NCI-H1930 (cell line): Measurements from ENCODE around the gene APOC3.

Experiments
- DNase-seq, 2 experiments: peaks; one replicate each; lab custom pipeline; 2025; lab: John Stamatoyannopoulos, UW

Gene APOC3

DNA sequence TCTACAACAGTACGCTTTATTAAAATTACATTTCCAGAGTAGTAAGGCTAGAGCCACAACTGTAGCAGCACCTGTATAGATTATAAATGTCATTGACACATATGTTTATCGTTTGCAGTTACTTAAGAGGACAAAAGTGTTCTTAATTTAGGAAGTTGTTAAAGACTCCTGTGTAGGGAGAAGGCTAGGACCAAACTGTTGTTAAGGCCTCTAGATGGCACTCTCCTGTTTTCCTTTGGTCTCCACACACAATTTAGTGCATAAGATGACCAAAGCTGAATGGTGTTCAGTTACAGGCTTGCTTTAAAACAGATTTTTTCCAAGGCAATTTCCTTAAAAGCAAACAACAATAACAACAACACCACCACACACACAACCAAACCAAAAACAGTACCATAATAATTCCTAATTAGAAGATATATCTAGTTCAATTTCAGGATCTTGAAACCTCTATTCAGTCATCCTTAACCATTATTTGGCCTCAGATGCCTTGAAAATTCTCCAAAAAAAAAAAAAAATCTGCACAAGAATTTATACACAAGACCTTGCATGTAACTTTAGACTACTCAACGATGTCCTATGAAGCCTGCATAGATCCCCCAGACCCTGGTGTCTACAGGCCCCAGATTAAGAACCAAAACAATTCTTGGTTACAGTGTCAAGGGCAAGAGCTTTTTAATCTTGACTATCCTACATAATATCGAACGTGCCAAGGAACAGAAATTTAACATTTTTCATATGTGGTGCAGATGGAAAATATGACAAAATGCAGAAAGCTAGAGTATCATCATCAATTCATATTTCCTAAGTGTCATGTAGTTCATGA is 50.3 kb downstream of the APOC3 start:
- peak; percentile 6 to 20 for DNase-seq

DNA sequence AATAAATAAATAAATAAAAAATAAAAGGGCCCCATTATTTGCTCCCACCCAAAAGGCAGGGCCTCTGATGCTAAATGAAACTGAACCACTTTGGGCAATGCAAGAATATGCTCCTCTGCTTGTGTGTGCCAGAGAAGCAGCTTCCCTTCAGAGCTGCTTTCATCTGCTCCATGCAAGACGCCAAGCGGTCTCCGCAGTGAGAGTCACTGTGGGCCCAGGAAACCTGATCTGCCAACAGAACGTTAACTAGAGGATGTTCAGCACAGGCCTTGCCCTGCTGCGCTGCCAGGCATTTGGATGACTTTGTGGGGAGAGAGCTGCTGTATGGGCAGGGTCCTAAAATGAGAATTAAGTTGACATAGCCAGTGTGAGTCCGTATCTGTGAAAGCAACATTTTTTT is 51.4 kb downstream of the APOC3 start:
- DNase-seq = no peak

- DNase-seq = no peak
Measured at GRCh38 chr11:116882386-116882785, 52.7 kb downstream of the APOC3 start.
